Kidney (tissue), 14 donors: ENCODE data around the gene RBM47. TPM values are rescaled to one million over a fixed set of nuclear protein-coding genes. Genes with fewer than 3 reads are reported as not detected.
"Not testable (repeated sequence)": the region's sequence is repeated elsewhere in the genome, so short reads cannot be mapped to it uniquely, and the experiment has no call there.

ENCODE experiments used
- DNase-seq, 5 donors: peaks; one replicate each; pipeline ENCODE4 v3.0.0-alpha.2; 2013 to 2020
- FAIRE-seq: peaks from 2 replicates; lab custom pipeline; 2012; peaks lifted over from hg19 to GRCh38; lab: Jason Lieb, UNC
- H3K27ac ChIP-seq, 2 donors: one replicate each; pipeline ENCODE4 v1.7.0; 2013; ENCODE audit warnings: low read depth in 2 of 2, low read length in 2 of 2, inconsistent platforms in 1 of 2
- H3K27me3 ChIP-seq: one replicate; pipeline ENCODE4 v1.7.1; 2013; ENCODE audit warnings: low read length, inconsistent platforms; ENCODE audit not compliant: control insufficient read depth, insufficient read depth
- H3K36me3 ChIP-seq, 3 donors: one replicate each; pipeline versions ENCODE4 v1.7.0 to v1.7.1; 2013; ENCODE audit warnings: low read length in 3 of 3, control low read depth in 1 of 3, inconsistent platforms in 1 of 3; ENCODE audit not compliant: insufficient read depth in 3 of 3, control insufficient read depth in 2 of 3
- H3K4me1 ChIP-seq, 3 donors: one replicate each; pipeline versions ENCODE4 v1.7.0 to v1.7.1; 2013; ENCODE audit warnings: low read length in 3 of 3, inconsistent platforms in 1 of 3, low read depth in 1 of 3; ENCODE audit not compliant: control insufficient read depth in 2 of 3, insufficient read depth in 2 of 3
- H3K4me3 ChIP-seq, 3 donors: one replicate each; pipeline versions ENCODE4 v1.7.0 to v1.8.1; 2013; ENCODE audit warnings: low read length in 3 of 3, control low read depth in 1 of 3, inconsistent platforms in 1 of 3
- H3K9ac ChIP-seq, 3 donors: one replicate each; pipeline versions ENCODE4 v1.7.0 to v1.7.1; 2013; ENCODE audit warnings: low read length in 3 of 3, control low read depth in 1 of 3, inconsistent platforms in 1 of 3
- H3K9me3 ChIP-seq, 3 donors: one replicate each; pipeline versions ENCODE4 v1.7.0 to v1.7.1; 2013; ENCODE audit warnings: low read length in 3 of 3, control low read depth in 1 of 3, inconsistent platforms in 1 of 3; ENCODE audit not compliant: control insufficient read depth in 2 of 3, insufficient read depth in 1 of 3
- CTCF ChIP-seq: IDR thresholded peaks from 3 replicates; pipeline ENCODE4 v1.5.1; 2012; ENCODE audit warnings: mild to moderate bottlenecking, moderate library complexity, borderline replicate concordance; ENCODE audit not compliant: insufficient read depth; ENCODE audit errors: extremely low read depth
- intact Hi-C: fragments of 100-400 bp; cut with DNase I; formaldehyde crosslinking; loops from one replicate; pipeline ENCODE4 v1.11.1; 2022
- polyA plus RNA-seq: library from polyadenylated mRNA; stranded (reverse); fragments of 350-450 nt; fragmentation: Illumina TruSeq; extraction: RNeasy Lipid Tissue Mini Kit (QIAGEN cat#74804); gene quantifications from one replicate; pipeline ENCODE4 v1.2.3, GENCODE V29; 2014; ENCODE audit warnings: low read depth, low replicate concordance; ENCODE audit not compliant: insufficient read depth
- total RNA-seq: library from RNA; stranded (reverse); fragmentation: NEBNext Ultra II Directional; extraction: Animal tissue kit (Norgen Biotek cat#: 25700); gene quantifications from one replicate; pipeline ENCODE4 v1.2.1, GENCODE V29; 2021
- donor health status: control.
- donor health status: control.
- donor health status: control.
- donor health status: control.
- donor health status: control.
- donor health status: DM: yes; HTN: yes; CAD: no.
- donor health status: Normal renal cell carcinoma (clear cell type).

RBM47 gene
- total and polyA plus RNA-seq, 2 donors from 2014 or later: 61.5 to 124 TPM

DNA sequence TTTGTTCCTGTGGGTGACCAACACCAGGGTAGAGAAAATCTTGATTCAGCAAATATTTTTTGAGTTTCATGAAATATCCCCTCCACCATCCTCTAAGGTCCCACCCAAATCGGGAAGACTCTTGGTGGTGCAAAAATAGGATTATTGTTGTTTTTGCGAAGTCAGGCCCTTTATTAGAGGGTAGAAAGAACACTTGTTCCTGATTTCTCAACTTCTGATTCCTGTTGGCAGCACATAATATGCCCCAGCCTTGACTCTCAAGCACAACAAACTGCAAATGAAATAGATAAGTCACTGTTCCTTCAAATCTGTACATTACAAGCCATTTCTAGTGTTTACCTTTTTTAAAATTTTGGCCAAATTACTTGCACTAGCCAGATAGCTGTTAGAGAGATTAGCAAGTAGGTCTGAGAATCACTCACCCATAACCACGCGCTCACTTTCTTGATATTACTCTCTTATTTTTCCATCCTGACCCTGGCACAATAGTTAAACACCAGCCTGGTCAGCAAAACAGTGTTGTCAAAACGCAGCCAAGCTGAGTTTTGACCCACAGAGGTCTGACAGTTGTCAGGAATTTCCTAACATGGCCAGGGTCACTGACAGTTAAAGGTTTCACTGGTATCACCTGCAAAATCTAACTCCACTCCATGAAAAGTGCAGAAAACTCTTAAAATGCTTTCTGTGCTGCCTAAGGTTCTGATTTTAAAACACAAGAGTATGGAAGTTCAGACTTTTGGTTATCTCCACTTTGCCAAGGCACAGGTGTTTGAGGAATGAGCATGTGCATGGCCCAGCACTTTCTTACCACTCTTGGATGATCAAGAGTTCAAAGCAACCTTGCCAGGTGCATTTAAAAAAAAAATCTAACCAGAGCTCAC, 69.8 kb downstream of the RBM47 start:
- no peak overlapping the region for H3K4me3 ChIP-seq
- peaks cover 0 to 18% (median 10%) of the 10 kb centered on the region in 3 donors for H3K4me1 ChIP-seq
- H3K27me3 ChIP-seq: no peaks in the 10 kb centered on the region
- no peak for TF ChIP-seq CTCF
- H3K9ac ChIP-seq: peak overlapping the region in 1 of 3 donors; percentile 51
- DNase-seq (peak in 1 of 5 donors; percentile 38), FAIRE-seq (no peak)
- peak overlapping the region; percentile 75 to 90 for H3K27ac ChIP-seq
- no peaks in the 10 kb centered on the region for H3K36me3 ChIP-seq
- no peaks in the 10 kb centered on the region for H3K9me3 ChIP-seq
- intact Hi-C loops: no loop called here

- Histone ChIP-seq H3K4me1 (peaks cover 0 to 12% (median 8%) of the 10 kb centered on the region in 3 donors), H3K27ac (no peak overlapping the region), H3K27me3 (no peaks in the 10 kb centered on the region), H3K9ac (no peak overlapping the region), H3K36me3 (no peaks in the 10 kb centered on the region), H3K9me3 (no peaks in the 10 kb centered on the region), H3K4me3 (no peak overlapping the region)
- TF ChIP-seq CTCF: no peak
- DNase-seq (no peak), FAIRE-seq (no peak)
- intact Hi-C loops: no loop called here
Observed at GRCh38 chr4:40557736-40558135, 71.9 kb downstream of the RBM47 start.

DNA sequence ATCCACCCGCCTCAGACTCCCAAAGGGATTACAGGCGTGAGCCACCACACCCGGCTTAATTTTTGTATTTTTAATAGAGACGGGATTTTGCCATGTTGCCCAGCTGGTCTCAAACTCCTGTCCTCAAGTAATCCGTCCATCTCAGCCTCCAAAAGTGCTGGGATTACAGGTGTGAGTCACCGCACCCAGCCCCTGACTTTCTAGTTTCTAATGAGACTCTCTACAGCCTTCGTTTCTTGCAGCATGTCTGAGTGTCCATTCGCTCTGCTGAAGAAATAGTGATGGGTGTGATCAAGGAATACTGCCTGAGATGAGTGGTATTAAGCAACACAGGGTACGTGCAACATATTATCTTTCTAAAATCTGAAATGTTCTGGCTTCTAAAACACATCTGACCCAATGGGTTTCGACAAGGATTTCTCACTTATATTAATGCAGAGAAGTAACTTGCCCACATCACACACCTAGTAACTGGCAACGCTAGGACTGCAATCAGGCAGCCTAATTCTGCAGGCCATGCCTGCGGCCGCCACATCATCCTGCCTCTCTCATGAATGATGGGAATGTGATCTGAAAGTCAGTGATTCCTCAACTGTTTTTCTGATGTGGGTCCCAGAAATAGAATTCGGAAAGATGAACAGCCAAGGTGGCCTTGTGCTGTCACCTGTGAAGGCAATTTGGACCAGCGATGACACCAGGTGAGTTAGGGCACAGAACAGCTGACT, 74.3 kb downstream of the RBM47 start:
- FAIRE-seq: no peak
- Histone ChIP-seq H3K9me3 (no peaks in the 10 kb centered on the region), H3K36me3 (no peaks in the 10 kb centered on the region)

DNA sequence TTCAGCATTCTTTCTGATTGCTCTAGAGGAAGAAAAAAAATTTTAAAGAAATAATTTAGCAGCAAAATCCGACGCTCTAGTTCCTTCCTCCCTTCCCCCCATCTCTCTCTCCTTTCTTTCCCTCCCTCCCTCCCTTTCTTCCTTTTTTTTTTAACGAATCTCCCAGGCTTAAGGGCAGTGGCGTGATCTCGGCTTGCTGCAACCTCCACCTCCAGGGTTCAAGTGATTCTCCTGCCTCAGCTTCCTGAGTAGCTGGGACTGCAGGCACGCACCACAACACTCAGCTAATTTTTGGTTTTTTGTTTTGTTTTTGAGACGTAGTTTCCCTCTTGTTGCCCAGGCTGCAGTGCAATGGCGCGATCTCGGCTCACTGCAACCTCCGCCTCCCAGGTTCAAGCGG, 75.0 kb downstream of the RBM47 start:
- FAIRE-seq, H3K9me3 ChIP-seq, DNase-seq, intact Hi-C loops, H3K9ac ChIP-seq, H3K27me3 ChIP-seq, H3K27ac ChIP-seq, H3K4me3 ChIP-seq, H3K36me3 ChIP-seq, H3K4me1 ChIP-seq: not testable (repeated sequence)

More for the DNA sequence above, 74.3 kb downstream of the RBM47 start:
- DNase-seq: no peak
- Histone ChIP-seq H3K4me1 (peaks cover 0 to 13% (median 10%) of the 10 kb centered on the region in 3 donors), H3K27ac (no peak overlapping the region), H3K4me3 (no peak overlapping the region), H3K27me3 (no peaks in the 10 kb centered on the region), H3K9ac (peak overlapping the region in 1 of 3 donors; percentile 10)
- no peak for TF ChIP-seq CTCF
- intact Hi-C loops: no loop called here
